Stomach (tissue), 4 donors: ENCODE results near the gene TMEM217.

Source experiments
- EP300 ChIP-seq: sonication (generic); formaldehyde crosslinking; IDR thresholded peaks from one replicate; pipeline ENCODE4 v1.6.1; 2017; ENCODE audit warnings: antibody characterized with exemption
- POLR2A ChIP-seq, 4 donors: fragments of 450-650 bp; IDR thresholded peaks; one replicate each; pipeline ENCODE4 v1.6.1; 2016; ENCODE audit warnings: antibody characterized with exemption in 4 of 4, control low read depth in 2 of 4, mild to moderate bottlenecking in 1 of 4, moderate library complexity in 1 of 4
- TF ChIP-seq, protein P1 (sequence below), 7 experiments: fragments of 450-650 bp in 4 of 7; fragments of 200-600 bp in 3 of 7; sonication (generic) in 3 of 7; IDR thresholded peaks; one replicate each; pipeline ENCODE4 v1.5.1; 2016 to 2019; ENCODE audit warnings: antibody characterized with exemption in 7 of 7, control low read depth in 2 of 7, mild to moderate bottlenecking in 1 of 7

DNA sequence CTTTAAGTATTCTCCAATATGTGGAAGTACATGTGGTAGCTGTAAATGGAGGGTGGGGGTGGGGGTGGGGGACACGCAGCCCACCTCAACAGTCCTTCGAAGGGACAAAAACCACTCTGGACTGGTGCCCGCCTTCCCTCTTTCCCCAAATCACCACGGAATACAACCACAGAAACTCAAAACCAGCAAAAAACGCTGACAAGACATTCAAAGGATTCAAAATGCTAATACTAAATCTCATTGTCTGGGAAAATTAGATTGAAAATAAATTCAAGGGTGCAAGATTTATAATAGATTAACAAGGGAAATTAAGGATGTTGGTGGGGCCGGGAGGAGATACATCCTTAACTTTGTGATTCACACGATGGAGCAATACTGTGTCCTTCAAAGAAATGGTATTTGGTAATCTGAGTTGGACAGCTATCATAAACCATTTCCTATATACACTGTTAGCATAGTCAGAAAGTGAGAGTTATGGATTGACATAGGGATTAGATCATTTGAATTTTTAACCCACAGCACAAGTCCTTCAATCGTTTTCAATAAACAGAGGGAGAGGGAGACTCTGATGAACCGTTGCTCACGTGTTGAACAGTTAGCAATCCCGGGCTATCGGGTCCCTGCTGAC lies 1.1 kb downstream of the TMEM217 start:
- TF ChIP-seq, protein P1, sequence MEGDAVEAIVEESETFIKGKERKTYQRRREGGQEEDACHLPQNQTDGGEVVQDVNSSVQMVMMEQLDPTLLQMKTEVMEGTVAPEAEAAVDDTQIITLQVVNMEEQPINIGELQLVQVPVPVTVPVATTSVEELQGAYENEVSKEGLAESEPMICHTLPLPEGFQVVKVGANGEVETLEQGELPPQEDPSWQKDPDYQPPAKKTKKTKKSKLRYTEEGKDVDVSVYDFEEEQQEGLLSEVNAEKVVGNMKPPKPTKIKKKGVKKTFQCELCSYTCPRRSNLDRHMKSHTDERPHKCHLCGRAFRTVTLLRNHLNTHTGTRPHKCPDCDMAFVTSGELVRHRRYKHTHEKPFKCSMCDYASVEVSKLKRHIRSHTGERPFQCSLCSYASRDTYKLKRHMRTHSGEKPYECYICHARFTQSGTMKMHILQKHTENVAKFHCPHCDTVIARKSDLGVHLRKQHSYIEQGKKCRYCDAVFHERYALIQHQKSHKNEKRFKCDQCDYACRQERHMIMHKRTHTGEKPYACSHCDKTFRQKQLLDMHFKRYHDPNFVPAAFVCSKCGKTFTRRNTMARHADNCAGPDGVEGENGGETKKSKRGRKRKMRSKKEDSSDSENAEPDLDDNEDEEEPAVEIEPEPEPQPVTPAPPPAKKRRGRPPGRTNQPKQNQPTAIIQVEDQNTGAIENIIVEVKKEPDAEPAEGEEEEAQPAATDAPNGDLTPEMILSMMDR (IDR thresholded peaks at IDR 0.05), result no peak
- TF ChIP-seq POLR2A (IDR thresholded peaks at IDR 0.05) (no peak), EP300 (no peak)
